ENCODE data around the gene RAVER2.
"Not testable (repeated sequence)": the region's sequence is repeated elsewhere in the genome, so short reads cannot be mapped to it uniquely, and the experiment has no call there.

Gene RAVER2, protein sequence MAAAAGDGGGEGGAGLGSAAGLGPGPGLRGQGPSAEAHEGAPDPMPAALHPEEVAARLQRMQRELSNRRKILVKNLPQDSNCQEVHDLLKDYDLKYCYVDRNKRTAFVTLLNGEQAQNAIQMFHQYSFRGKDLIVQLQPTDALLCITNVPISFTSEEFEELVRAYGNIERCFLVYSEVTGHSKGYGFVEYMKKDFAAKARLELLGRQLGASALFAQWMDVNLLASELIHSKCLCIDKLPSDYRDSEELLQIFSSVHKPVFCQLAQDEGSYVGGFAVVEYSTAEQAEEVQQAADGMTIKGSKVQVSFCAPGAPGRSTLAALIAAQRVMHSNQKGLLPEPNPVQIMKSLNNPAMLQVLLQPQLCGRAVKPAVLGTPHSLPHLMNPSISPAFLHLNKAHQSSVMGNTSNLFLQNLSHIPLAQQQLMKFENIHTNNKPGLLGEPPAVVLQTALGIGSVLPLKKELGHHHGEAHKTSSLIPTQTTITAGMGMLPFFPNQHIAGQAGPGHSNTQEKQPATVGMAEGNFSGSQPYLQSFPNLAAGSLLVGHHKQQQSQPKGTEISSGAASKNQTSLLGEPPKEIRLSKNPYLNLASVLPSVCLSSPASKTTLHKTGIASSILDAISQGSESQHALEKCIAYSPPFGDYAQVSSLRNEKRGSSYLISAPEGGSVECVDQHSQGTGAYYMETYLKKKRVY

GRCh38 chr1:64744492-64745180 lies at the start of gene RAVER2:
Gene RAVER2 (plus strand): TSS chr1:64745075. CDS start chr1:64745173, 98 bp downstream.
- peak; percentile 49 for DNase-seq

DNA sequence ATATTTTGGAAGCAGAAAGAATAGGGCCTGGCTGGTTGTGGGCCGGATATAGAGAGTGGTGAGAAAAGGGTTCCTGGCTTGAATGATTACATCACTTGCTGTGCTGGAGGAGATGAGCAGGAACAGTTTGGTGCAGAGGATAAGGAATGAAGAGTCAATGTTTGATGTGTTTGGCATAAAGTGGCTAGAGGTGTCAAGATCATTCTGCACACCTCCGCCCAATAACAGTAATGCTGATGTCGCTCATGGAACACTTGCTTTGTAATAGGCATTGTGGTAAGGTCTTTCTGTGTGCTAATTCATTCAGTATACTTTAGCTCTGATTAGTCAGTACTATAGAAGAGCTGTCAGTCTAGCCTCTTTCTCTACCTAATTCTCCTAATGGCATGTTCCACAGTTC lies 48.0 kb upstream of the RAVER2 start:
- no peak for DNase-seq

GRCh38 chr1:64699327-64699726 lies 45.5 kb upstream of the RAVER2 start:
- DNase-seq: no peak

GRCh38 chr1:64701071-64701470 lies 43.8 kb upstream of the RAVER2 start:
- DNase-seq: no peak

DNA sequence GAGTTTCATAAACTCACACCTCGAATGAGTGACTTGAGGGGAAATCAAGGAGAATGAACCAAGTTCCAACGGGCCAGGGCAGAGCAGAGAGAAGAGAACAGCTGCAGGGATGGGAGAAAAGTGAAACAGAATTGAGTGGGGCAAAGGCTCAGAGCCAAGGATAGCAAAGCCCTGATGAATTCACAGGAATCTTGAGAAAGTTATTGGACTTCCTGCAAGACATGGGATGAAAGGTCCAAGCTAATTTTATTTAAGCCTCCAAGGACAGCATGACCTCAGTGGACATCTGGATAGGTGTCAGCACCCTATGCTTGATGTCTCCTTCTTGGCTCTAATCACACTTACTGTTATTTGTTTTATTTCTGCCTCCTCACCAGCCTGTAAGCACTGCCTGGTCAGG lies 43.0 kb upstream of the RAVER2 start:
- DNase-seq: no peak

DNA sequence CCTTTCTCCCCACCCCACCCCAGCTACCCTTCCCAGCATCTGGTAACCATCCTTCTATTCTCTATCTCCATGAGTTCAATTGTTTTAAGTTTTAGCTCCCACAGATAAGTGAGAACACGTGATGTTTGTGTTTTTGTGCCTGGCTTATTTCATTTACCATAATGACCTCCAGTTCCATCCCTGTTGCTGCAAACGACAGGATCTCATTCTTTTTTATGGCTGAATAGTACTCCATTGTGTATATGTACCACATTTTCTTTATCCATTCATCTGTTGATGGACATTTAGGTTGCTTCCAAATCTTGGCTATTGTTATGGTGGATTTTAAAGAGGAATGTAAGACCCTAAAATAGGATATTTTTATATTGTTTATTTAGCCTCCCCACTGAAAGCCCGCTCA lies 42.2 kb upstream of the RAVER2 start:
- DNase-seq: not testable (repeated sequence)

DNA sequence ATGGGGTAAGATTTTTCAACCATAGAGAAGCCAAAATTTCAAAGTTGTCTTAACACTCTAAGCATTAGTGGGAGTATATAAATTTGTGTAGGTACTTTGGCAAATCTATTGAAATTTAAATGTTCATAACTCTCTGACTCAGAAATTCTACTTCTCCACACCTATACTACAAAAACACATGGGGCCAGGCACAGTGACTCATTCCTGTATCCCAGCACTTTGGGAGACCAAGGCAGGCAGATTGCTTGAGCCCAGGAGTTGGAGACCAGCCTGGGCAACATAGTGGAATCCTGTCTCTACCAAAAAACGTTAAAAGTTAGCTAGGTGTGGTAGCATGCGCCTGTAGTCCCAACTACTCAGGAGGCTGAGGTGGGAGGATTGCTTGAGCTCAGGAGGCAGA lies 41.3 kb upstream of the RAVER2 start:
- no peak for DNase-seq

DNA sequence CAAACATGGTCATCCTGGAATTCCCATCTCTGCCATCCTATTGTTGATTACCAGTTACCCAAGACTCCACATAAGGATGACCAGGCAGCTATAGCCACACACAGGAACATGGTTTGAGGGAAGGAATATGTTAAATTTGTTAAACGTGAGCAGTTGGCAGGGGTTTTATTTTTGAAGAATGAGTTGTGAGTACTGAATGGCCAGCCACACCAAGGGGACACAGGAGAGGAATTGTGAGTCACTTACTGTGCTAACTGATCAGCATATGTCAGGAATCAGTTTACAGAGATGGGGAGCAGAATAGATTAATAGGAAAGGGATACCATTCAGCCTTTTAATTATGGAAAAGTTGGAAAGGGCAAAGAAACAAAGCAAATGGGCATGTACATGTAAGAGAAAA lies 39.3 kb upstream of the RAVER2 start:
- no peak for DNase-seq

- DNase-seq: no peak
These were observed 33.6 kb upstream of the RAVER2 start for GRCh38 chr1:64711266-64711665.

- DNase-seq: no peak
These were observed 32.8 kb upstream of the RAVER2 start for GRCh38 chr1:64712049-64712448.

- no peak for DNase-seq
These were observed 29.7 kb upstream of the RAVER2 start for GRCh38 chr1:64715186-64715585.

- no peak for DNase-seq
These were observed 23.7 kb upstream of the RAVER2 start for GRCh38 chr1:64721135-64721534.

DNA sequence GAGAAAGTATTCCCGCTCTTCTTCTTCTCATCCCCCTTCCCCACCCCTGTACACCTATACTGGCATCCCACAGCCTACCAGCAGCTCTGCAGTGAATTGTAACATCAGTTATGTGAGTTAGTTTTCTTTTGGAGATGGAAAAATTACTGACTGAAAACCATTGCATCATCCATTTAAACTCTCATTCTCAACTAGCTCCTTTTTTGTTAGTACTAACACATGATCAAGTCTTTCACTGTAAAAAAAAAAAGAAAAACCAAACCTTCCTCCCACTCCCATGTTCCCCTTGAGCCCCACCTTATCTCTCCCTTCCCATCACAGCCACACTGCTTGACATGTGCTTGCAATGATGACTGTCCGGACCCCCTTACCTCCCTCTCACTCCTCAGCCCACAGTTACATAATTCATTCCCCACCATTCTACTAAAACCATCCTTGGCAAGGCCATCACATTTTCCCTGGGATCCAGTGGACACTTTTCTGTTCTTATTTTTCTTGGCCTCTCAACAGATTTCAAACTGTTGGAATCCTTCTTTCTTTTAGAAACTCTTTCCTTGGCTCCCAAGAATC lies 23.2 kb upstream of the RAVER2 start:
- no peak for DNase-seq

- DNase-seq: no peak
These were observed 17.0 kb upstream of the RAVER2 start for GRCh38 chr1:64727861-64728260.

GRCh38 chr1:64733581-64734286 lies 11.1 kb upstream of the RAVER2 start:
- no peak for DNase-seq

- DNase-seq: no peak
These were observed 10.6 kb upstream of the RAVER2 start for GRCh38 chr1:64734287-64734652.

- DNase-seq: not testable (repeated sequence)
These were observed 4.2 kb upstream of the RAVER2 start for GRCh38 chr1:64740687-64741086.

- peak; percentile 1 for DNase-seq
These were observed 852 bp upstream of the RAVER2 start for GRCh38 chr1:64743954-64744491.

DNA sequence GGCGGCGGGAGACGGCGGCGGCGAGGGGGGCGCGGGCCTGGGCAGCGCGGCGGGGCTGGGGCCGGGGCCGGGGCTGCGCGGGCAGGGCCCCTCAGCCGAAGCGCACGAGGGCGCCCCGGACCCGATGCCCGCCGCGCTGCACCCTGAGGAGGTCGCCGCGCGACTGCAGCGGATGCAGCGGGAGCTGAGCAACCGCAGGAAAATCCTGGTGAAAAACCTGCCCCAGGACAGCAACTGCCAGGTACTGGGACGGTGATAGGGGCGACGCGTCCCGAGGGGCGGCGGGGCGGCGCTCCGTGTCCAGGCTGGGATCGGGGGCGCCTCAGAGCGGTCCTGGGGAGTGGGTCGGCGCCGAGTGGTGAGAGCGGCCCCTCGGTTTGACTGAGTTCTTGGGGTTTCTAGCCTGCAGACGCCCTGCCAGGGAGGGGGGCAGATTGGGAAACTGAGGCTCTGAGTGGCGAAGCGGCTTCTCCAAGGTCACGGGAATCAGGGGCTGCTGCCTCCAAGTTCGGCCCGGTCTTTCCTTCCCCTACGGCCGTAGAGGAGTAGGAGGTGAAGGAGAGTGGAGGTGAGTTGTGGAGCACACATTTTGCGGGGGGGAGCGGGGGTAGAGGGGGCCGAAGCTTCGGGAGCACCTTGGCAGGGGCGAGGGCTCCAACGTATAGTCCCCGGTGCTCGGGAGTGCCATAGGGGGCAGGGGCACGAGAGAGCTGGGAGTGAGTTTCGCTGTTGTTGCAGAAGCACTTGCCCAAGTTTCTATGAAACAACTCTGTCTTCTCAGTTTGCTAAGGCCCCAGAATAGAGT lies 508 bp downstream of the RAVER2 start:
- no peak for DNase-seq

DNA sequence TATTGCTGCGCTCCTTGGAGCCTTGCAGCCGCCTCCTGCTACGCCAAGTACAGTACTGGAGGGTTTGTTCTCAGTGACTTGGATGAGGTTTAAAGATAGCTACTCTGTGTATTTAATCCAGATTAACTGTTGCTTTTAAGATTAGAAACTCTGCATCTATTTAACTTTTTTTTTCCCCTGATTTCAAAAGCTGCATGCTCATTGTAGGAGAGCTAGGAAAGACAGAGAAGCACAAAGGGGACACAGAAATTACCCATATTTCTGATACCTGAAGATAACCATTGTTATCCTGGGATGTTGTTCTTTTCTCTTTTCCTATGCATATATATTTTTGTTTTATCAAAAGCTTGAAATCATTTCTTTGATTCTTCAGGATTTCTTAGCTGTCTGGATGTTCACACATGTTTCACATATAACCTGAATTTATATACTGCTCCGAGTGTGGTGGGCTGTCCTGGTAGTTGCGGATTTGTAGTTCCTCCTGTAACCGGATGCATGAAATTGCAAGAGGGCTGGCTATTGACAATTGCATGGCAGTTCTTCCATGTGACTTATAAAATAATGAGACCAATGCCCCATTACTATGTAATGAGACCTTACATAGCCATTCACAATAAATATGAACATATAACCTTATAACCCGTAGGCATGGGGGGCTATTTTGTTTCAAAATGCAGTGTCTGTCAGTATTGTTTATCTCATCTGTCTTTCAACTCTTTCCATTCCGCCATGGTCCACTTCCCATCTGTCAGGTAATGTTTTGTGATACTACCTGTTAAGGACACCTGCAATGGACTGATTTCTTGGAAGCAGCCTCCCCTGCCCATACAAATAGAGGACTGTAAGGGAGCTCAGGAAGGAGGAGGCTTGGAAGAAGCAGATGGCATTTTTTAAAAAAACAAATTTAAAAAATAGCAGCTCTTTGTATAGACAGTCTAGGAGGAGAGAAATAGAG lies 1.4 kb downstream of the RAVER2 start:
- DNase-seq: peak; percentile 16
